22Rv1 (cell line): ENCODE data around the gene IRX3.

Experiments used
- CTCF ChIP-seq: fragments of 450-650 bp; IDR thresholded peaks from 2 replicates; pipeline ENCODE4 v1.5.1; 2017; ENCODE audit warnings: mild to moderate bottlenecking
- ZFX ChIP-seq: fragments of 450-650 bp; IDR thresholded peaks from 2 replicates; pipeline ENCODE4 v1.6.1; 2017; ENCODE audit warnings: antibody characterized with exemption, borderline replicate concordance

- no peak for TF ChIP-seq CTCF
- TF ChIP-seq ZFX = no peak
Observed at GRCh38 chr16:54331241-54332002, 44.8 kb upstream of the IRX3 start.
